ENCODE results near the gene GNAT2.

Gene GNAT2

DNA sequence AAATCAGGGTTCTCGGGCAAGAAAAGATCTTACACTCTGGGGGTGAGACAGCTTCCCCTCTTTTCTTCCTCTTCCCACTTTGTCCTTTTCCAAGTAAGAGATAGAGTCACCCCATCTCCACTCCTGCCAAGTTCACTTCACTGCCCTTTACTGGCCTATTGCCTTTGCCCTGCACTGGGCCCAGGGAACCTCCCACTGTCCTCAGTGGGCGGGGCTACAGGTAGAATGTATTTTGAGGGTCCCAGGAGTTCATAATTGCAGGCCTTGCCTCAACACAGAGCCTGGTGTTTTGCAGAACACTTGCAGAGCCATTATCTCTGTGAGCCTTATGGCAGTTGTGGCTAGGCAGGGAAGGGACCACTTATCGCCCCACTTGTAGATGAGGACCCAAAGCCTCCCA, 3.5 kb upstream of the GNAT2 start:
- TF ChIP-seq, protein P1, sequence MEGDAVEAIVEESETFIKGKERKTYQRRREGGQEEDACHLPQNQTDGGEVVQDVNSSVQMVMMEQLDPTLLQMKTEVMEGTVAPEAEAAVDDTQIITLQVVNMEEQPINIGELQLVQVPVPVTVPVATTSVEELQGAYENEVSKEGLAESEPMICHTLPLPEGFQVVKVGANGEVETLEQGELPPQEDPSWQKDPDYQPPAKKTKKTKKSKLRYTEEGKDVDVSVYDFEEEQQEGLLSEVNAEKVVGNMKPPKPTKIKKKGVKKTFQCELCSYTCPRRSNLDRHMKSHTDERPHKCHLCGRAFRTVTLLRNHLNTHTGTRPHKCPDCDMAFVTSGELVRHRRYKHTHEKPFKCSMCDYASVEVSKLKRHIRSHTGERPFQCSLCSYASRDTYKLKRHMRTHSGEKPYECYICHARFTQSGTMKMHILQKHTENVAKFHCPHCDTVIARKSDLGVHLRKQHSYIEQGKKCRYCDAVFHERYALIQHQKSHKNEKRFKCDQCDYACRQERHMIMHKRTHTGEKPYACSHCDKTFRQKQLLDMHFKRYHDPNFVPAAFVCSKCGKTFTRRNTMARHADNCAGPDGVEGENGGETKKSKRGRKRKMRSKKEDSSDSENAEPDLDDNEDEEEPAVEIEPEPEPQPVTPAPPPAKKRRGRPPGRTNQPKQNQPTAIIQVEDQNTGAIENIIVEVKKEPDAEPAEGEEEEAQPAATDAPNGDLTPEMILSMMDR (IDR thresholded peaks at IDR 0.05; ENCODE audit: insufficient read depth, low read depth, low read length, missing control alignments) = no peak
- no peak overlapping the region for H3K4me3 ChIP-seq (ENCODE audit: low read depth, low read length)
- no peak for DNase-seq (ENCODE audit: low read depth)

DNA sequence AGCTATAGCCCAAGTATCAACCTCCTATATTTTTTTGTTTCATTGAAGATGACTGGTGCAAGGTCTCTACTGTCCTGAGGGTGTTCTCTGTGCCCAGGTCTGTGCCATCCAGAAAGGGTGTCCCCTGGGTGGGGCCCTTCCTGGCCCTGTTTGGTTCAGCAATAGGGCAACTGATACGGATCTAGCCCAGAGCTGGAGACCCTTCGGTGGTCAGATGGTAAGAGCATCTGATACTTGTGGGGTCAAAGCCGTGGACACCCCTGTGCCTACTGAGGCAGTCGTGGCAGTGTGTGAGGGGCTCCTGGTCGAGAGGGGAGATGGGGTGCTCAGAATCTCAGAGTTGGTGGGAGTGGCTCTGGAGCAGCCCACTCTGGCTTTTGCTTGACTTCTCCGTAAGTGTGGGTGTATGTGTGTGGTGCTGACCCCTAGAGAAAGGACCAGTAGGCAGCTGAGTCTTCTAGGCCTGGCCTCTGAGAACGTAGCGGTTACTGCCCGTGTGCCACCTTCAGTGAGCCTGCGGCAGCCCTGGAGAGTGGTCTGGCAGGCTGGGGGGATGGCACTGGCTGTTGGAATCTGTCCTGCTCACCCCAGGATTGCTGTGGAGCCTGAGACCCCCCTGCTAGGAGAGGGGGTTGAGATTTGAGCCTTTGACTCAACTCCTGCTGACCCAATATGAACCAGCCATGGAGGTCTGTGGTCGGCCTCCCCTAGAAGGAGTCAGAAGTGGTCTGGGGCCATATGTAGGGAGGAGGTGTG, 2.9 kb upstream of the GNAT2 start:
- no peak for DNase-seq (ENCODE audit: low read depth)
- TF ChIP-seq, protein P1 (IDR thresholded peaks at IDR 0.05; ENCODE audit: insufficient read depth, low read depth, low read length, missing control alignments) = no peak
- no peak overlapping the region; the same call in 1 of the 2 replicates for H3K4me3 ChIP-seq (ENCODE audit: low read depth, low read length)

DNA sequence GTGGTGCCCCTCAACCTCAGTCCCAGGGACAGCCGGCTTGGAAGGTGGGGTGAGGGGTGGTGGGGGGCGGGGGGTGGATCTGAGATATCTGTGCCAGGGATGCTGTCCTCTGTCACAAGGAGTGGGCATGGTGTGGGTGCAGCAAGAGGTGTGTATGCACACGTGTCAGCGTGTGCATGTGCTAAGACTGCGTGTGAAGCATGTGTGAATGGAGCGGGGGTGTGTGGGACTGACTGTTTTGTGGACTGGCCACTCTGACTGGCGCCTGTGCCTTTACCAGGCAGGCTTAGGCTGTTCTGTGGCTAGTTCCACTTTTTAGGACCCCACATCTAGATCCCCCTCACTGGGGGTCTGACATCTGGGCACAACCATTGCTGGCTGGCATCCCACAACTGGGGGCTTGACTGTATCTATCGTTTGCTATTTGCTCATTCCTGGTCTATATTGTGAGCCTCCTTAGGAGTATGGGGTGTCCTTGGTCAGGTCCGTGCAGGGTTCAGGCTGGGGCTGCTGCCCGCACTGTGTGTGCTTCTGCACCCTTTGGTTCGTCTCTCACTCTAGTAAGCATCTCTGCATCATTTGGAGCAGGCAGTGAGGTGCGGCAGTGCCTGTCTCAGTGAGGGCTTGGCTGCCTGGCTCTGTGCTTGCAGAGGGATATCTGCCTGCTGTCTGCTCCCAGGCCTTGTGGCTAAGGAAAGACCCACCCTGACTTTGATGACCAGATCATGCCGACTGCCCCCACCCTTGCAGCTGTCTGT, 2.1 kb upstream of the GNAT2 start:
- TF ChIP-seq, protein P1 (IDR thresholded peaks at IDR 0.05; ENCODE audit: insufficient read depth, low read depth, low read length, missing control alignments) = no peak
- DNase-seq (ENCODE audit: low read depth) = no peak
- peak overlapping the region; percentile 63 for H3K4me3 ChIP-seq (ENCODE audit: low read depth, low read length)

DNA sequence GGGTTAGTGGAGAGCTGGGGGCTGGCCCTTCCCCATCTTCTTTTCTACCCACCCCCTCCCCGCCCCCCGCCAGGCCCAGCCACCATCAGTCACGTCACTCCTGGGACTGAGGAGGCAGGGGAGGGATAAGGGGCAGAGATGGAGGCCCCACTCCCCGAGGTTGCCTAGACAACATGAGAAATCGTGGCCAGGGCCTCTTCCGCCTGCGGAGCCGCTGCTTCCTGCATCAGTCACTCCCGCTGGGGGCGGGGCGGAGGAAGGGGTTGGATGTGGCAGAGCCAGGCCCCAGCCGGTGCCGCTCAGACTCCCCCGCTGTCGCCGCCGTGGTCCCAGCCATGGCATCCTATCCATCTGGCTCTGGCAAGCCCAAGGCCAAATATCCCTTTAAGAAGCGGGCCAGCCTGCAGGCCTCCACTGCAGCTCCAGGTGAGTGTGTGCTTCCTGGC, 1.4 kb upstream of the GNAT2 start:
- TF ChIP-seq, protein P1 (IDR thresholded peaks at IDR 0.05; ENCODE audit: insufficient read depth, low read depth, low read length, missing control alignments) = no peak
- peak; percentile 94 for DNase-seq (ENCODE audit: low read depth)
- peak overlapping the region; percentile 63 for H3K4me3 ChIP-seq (ENCODE audit: low read depth, low read length)

DNA sequence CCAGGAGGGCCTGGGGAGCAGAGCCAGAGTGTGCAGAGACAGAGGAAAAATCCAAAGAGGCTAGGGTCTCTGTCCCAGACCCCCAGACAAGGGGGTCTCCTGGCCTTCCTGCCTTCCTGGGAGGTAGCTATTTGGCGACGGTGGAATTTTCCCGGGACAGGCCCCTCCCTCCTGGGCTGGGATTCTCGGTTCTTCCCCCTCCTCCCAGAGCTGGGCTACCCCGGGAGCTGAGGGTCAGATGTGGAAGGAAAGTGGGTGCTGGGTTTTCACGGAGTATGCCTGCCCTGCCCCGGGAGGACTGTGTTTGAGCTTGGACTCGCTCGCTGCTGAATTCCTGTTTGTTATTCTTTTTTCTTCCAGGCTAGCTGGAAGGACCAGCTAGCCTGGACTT, 980 bp upstream of the GNAT2 start:
- TF ChIP-seq, protein P1 (IDR thresholded peaks at IDR 0.05; ENCODE audit: insufficient read depth, low read depth, low read length, missing control alignments) = no peak
- DNase-seq (ENCODE audit: low read depth) = no peak
- peak overlapping the region; percentile 63 for H3K4me3 ChIP-seq (ENCODE audit: low read depth, low read length)

DNA sequence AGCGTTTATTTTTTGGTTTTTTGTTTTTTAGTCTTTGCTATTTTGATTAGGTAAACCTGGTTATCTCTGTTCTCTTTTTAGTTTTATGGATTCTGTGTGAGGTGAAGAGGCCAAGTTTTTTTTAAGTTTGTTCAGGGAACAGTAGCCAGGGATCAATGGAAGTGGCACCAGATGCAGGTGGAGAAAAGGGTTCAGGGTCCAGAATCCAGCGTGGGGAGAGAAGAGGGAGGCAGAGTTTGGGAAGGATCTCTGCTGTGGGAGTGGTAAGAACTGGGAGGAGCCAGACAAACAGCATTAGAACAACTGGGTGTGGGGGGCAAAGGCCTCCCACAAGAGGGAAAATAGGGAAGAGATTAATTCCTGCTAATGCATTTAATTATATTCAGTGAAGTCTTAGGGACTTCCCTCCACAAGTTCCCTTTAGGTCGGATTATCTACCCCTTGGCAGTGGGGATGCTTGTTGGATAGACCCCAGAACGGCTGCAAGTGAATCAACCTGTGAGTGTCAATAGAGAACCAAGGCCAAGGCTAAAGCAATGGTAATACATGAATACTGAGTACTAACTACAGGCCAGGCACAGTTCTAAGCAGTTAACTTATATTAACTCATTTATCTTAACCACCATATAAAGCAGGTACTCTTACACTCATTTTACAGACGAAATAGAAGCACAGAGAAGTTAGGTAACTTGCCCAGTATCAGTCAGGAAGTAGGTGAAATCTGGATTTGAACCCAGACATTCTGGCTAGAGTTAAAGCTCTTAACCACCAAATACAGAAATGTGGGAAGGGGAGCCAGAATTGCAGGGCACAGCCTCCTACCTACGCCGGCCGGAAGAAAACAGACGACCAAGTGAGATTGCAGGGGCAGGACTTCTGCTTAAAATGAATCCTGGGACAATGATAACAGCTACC, 498 bp downstream of the GNAT2 start:
- TF ChIP-seq, protein P1 (IDR thresholded peaks at IDR 0.05; ENCODE audit: insufficient read depth, low read depth, low read length, missing control alignments) = no peak
- DNase-seq (ENCODE audit: low read depth) = no peak
- peak overlapping the region; percentile 63 for H3K4me3 ChIP-seq (ENCODE audit: low read depth, low read length)

Measured in GM12865 (cell line).